Endothelial cell of umbilical vein (primary cell): ENCODE data around the gene WDR86. TPM values are rescaled to one million over a fixed set of nuclear protein-coding genes. Genes with fewer than 3 reads are reported as not detected.

Experiments
- BruUV-seq: library from RNA; stranded (reverse); fragments of 400-500 nt; replicated peaks from 2 replicates; lab custom pipeline; 2021; lab: Mats Ljungman, UMichigan
- CTCF ChIA-PET: fragments of 300-600, 350-600 bp; sonication (Branson Sonifier 250); formaldehyde crosslinking; loops from one replicate; lab custom pipeline; 2021; ENCODE audit warnings: antibody characterized with exemption, inconsistent platforms; lab: Charles Lee
- POLR2A ChIA-PET: fragments of 300-600, 350-600 bp; sonication (Branson Sonifier 250); formaldehyde crosslinking; loops from one replicate; lab custom pipeline; 2021; ENCODE audit warnings: antibody characterized with exemption, inconsistent platforms; lab: Charles Lee
- DNase-seq: peaks from one replicate; pipeline ENCODE4 v3.0.0-alpha.2; 2011; ENCODE audit warnings: low read depth, low spot score
- FAIRE-seq: peaks from 2 replicates; lab custom pipeline; 2011; peaks lifted over from hg19 to GRCh38; lab: Jason Lieb, UNC
- H2AFZ ChIP-seq: 2 replicates; pipeline ENCODE4 v1.6.0; 2012; ENCODE audit warnings: low read depth, low read length, control low read depth, inconsistent platforms
- H3K27ac ChIP-seq: 2 replicates; pipeline ENCODE4 v1.5.1; 2011; ENCODE audit warnings: low read depth, mild to moderate bottlenecking, control low read depth, low read length, moderate library complexity; ENCODE audit not compliant: insufficient read depth
- H3K27me3 ChIP-seq, 2 experiments: 2 replicates each; pipeline versions ENCODE4 v1.6.0 to v1.6.1; 2011; ENCODE audit warnings: low read length in 2 of 2, mixed read lengths in 1 of 2; ENCODE audit not compliant: control insufficient read depth in 2 of 2, insufficient read depth in 2 of 2
- H3K36me3 ChIP-seq, 2 experiments: 2 replicates in 1 of 2; 3 replicates in 1 of 2; pipeline ENCODE4 v1.5.1; 2011; ENCODE audit warnings: low read length in 2 of 2, mild to moderate bottlenecking in 1 of 2, moderate library complexity in 1 of 2; ENCODE audit not compliant: control insufficient read depth in 2 of 2, insufficient read depth in 2 of 2; ENCODE audit errors: extremely low read depth in 1 of 2
- H3K4me1 ChIP-seq: 3 replicates; pipeline ENCODE4 v1.5.1; 2011; ENCODE audit warnings: mild to moderate bottlenecking, low read length; ENCODE audit not compliant: control insufficient read depth, insufficient read depth; ENCODE audit errors: extremely low read depth
- H3K4me2 ChIP-seq: 2 replicates; pipeline ENCODE4 v1.6.1; 2011; ENCODE audit warnings: low read length, control low read depth, mixed read lengths; ENCODE audit not compliant: insufficient read depth
- H3K4me3 ChIP-seq, 3 experiments: fragments of 200-600 bp in 1 of 3; sonication (generic), shearing (Covaris generic) in 1 of 3; replicated peaks in 1 of 3; 2 replicates each; pipeline ENCODE4 v1.5.1; 2011 to 2016; ENCODE audit warnings: control low read depth in 3 of 3, low read length in 3 of 3, mild to moderate bottlenecking in 2 of 3, inconsistent platforms in 1 of 3, low read depth in 1 of 3, moderate library complexity in 1 of 3; ENCODE audit not compliant: insufficient read depth in 1 of 3
- H3K79me2 ChIP-seq: 2 replicates; pipeline ENCODE4 v1.6.0; 2012; ENCODE audit warnings: low read length, inconsistent platforms; ENCODE audit not compliant: control insufficient read depth, insufficient read depth
- H3K9ac ChIP-seq: replicated peaks from 2 replicates; pipeline ENCODE3; 2011; ENCODE audit warnings: low read length, control low read depth; ENCODE audit not compliant: insufficient read depth; ENCODE audit errors: extremely low read depth
- H3K9me1 ChIP-seq: replicated peaks from 3 replicates; pipeline ENCODE4 v1.6.0; 2011; ENCODE audit warnings: mild to moderate bottlenecking, low read length; ENCODE audit not compliant: control insufficient read depth, insufficient read depth; ENCODE audit errors: extremely low read depth
- H3K9me3 ChIP-seq: replicated peaks from 2 replicates; pipeline ENCODE4 v1.5.1; 2012; ENCODE audit warnings: low read length, inconsistent platforms; ENCODE audit not compliant: control insufficient read depth, insufficient read depth
- H4K20me1 ChIP-seq: replicated peaks from 2 replicates; pipeline ENCODE3; 2011; ENCODE audit warnings: mild to moderate bottlenecking, low read length; ENCODE audit not compliant: control insufficient read depth, insufficient read depth; ENCODE audit errors: extremely low read depth
- CTCF ChIP-seq, 2 donors: IDR thresholded peaks; 1 replicate in 1 of 2; 2 replicates in 1 of 2; pipeline ENCODE4 v1.5.1; 2011; ENCODE audit warnings: low read length in 2 of 2, mild to moderate bottlenecking in 2 of 2, moderate library complexity in 2 of 2, control low read depth in 1 of 2, inconsistent platforms in 1 of 2, low read depth in 1 of 2; ENCODE audit not compliant: insufficient read depth in 1 of 2; ENCODE audit errors: extremely low read depth in 1 of 2
- EZH2 ChIP-seq: IDR thresholded peaks from 2 replicates; pipeline ENCODE4 v1.6.1; 2012; ENCODE audit warnings: borderline replicate concordance, low read depth, mild to moderate bottlenecking, moderate library complexity, low read length, inconsistent platforms; ENCODE audit not compliant: severe bottlenecking
- FOS ChIP-seq: IDR thresholded peaks from 2 replicates; pipeline ENCODE4 v1.6.1; 2011; ENCODE audit warnings: mild to moderate bottlenecking, low read length, moderate library complexity, borderline replicate concordance; ENCODE audit not compliant: insufficient read depth
- GATA2 ChIP-seq: IDR thresholded peaks from 2 replicates; pipeline ENCODE4 v1.7.0; 2011; ENCODE audit warnings: low read depth, mild to moderate bottlenecking, moderate library complexity, mixed read lengths, low read length; ENCODE audit not compliant: insufficient read length, insufficient read depth
- JUN ChIP-seq: IDR thresholded peaks from 2 replicates; pipeline ENCODE4 v1.6.1; 2011; ENCODE audit warnings: borderline replicate concordance, low read depth; ENCODE audit not compliant: insufficient read length, insufficient read depth
- MYC ChIP-seq: IDR thresholded peaks from one replicate; pipeline ENCODE4 v1.6.1; 2011; ENCODE audit warnings: mild to moderate bottlenecking, low read depth, low read length
- POLR2A ChIP-seq: IDR thresholded peaks from 2 replicates; pipeline ENCODE4 v1.6.1; 2012; ENCODE audit warnings: low read depth, mild to moderate bottlenecking, control low read depth, low read length
- POLR2AphosphoS5 ChIP-seq: IDR thresholded peaks from 2 replicates; pipeline ENCODE4 v1.6.1; 2012; ENCODE audit warnings: low read depth, mild to moderate bottlenecking, control low read depth, low read length, moderate library complexity; ENCODE audit not compliant: insufficient read depth
- dilution Hi-C: fragments of 300-500 bp; cut with MboI; formaldehyde crosslinking; loops from one replicate; pipeline ENCODE4 v1.15.0; 2019; ENCODE audit warnings: low sequenced_read_pairs; ENCODE audit not compliant: extremely low pct_ligation_motif_present
- intact Hi-C: fragments of 100-400 bp; cut with micrococcal nuclease; formaldehyde crosslinking; loops from one replicate; pipeline ENCODE4 v1.10.0; 2022
- polyA plus RNA-seq, 4 experiments: library from polyadenylated mRNA; depleted of rRNA in 3 of 4; stranded (reverse) in 3 of 4; unstranded in 1 of 4; fragments of >200 nt; gene quantifications; 2 replicates each; pipeline versions ENCODE4 v1.2.1 to v1.2.3, GENCODE V29; 2011 to 2012; ENCODE audit warnings: missing spikeins in 1 of 4
- total RNA-seq: library from RNA; stranded (reverse); gene quantifications from 2 replicates; pipeline ENCODE4 v1.2.3, GENCODE V29; 2021
- TF ChIP-seq, protein P1 (sequence below): IDR thresholded peaks from 2 replicates; pipeline ENCODE4 v1.6.1; 2011; ENCODE audit not compliant: insufficient read depth, insufficient read length

WDR86 gene
- total and polyA plus RNA-seq, 2 donors (not counting 3 experiments of a cell fraction or from before 2014, with no cell fraction given), result not detected

DNA sequence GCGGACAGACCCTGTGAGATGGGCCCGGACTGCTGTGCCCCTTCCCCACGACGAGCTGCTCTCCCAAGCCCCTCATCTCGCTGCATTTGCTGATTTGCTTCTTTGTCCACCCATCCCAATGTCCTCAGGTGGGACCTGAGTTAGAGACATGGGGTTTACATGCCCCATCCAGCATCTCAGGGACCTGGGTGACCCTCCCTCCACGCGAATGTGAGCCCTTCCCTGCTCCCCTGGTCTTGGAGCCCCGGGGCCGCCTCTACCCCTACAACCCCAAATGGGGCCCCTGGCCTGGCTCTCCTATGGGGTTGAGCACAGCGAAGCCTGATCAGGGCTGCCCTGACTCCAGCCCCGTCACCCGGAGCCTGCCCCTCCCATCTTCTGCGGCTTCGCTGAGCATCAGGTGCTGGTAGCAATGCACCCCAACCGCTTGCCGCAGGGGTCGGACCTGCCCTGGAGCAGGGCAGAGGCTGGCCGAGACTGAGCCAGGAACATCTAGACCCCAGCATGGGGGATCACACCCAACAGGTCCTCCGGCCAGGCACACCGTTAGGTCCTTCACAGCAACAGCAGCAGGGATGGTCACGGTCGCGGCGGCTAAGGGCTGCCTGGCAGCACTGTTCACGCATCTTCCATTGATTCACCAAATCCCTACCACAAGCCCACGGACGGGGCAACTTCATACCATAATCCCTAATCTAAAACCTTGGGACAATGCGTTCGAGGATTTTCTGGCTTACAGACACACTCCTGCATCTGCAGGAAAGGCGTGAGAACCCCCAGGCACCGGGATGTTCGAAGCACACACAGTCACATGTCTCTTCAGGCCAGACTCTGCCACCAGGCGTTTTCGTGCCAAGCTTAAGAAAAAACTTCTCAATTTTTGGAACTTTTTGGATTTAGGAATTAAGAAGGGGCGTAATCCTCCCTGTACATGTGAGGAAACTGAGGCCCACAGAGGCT is 15.5 kb downstream of the WDR86 start:
- CTCF ChIA-PET, result interaction anchor here (1.2 kb wide), 1 partner anchor 54 kb away, joined by 4 read pairs; no protein-coding TSS in a partner anchor
- no TSS peak for BruUV-seq

More for the DNA sequence above, 15.5 kb downstream of the WDR86 start:
- Histone ChIP-seq H3K4me1 (no peaks in the 10 kb centered on the region), H3K36me3 (no peaks in the 10 kb centered on the region), H3K9ac (no peak overlapping the region), H4K20me1 (no peaks in the 10 kb centered on the region), H3K4me2 (no peak overlapping the region), H3K4me3 (no peak overlapping the region), H3K9me1 (no peaks in the 10 kb centered on the region), H3K27ac (no peak overlapping the region), H3K27me3 (no peaks in the 10 kb centered on the region), H3K9me3 (no peaks in the 10 kb centered on the region), H3K79me2 (no peaks in the 10 kb centered on the region), H2AFZ (no peak overlapping the region)
- no peak for DNase-seq
- FAIRE-seq, result no peak
- no peak for TF ChIP-seq POLR2A
- no peak for TF ChIP-seq POLR2AphosphoS5
- no peak for TF ChIP-seq JUN
- no peak for TF ChIP-seq CTCF (IDR thresholded peaks at IDR 0.05; ENCODE audit: extremely low read depth in 1 of 2, insufficient read depth in 1 of 2, low read depth in 1 of 2, low read length in 2 of 2)
- TF ChIP-seq FOS, result no peak
- no peak for TF ChIP-seq EZH2
- TF ChIP-seq, protein P1, sequence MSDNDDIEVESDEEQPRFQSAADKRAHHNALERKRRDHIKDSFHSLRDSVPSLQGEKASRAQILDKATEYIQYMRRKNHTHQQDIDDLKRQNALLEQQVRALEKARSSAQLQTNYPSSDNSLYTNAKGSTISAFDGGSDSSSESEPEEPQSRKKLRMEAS, result no peak
- TF ChIP-seq GATA2, result no peak
- no peak for TF ChIP-seq MYC
- POLR2A ChIA-PET, result no interaction called here
- dilution Hi-C loops (no loop called here), intact Hi-C loops (no loop called here)
